Activated T-cell treated with anti-CD3 and anti-CD28 coated beads for 24 hours (primary cell): ENCODE measurements around the gene TMEM209.

Experiments
- DNase-seq: peaks from one replicate; pipeline ENCODE4 v3.0.0-alpha.2; 2020; ENCODE audit warnings: low read depth

TMEM209 gene

GRCh38 chr7:130143986-130144311 lies 61.3 kb downstream of the TMEM209 start:
- DNase-seq: no peak

GRCh38 chr7:130143334-130143732 lies 61.9 kb downstream of the TMEM209 start:
- no peak for DNase-seq

GRCh38 chr7:130142654-130143333 lies 62.4 kb downstream of the TMEM209 start:
- no peak for DNase-seq

GRCh38 chr7:130141884-130142653 lies 63.1 kb downstream of the TMEM209 start:
- no peak for DNase-seq

GRCh38 chr7:130141161-130141883 lies 63.9 kb downstream of the TMEM209 start:
- peak; percentile 33 for DNase-seq

GRCh38 chr7:130140551-130141160 lies 64.5 kb downstream of the TMEM209 start:
- DNase-seq: no peak

GRCh38 chr7:130139193-130139960 lies 65.8 kb downstream of the TMEM209 start:
- no peak for DNase-seq

- DNase-seq: no peak
Measured at GRCh38 chr7:130137207-130137606, 68.0 kb downstream of the TMEM209 start.

- no peak for DNase-seq
Measured at GRCh38 chr7:130136579-130137167, 68.5 kb downstream of the TMEM209 start.

GRCh38 chr7:130135208-130136205 lies 69.7 kb downstream of the TMEM209 start:
- DNase-seq: no peak

GRCh38 chr7:130134726-130135125 lies 70.5 kb downstream of the TMEM209 start:
- DNase-seq: no peak

- no peak for DNase-seq
Measured at GRCh38 chr7:130134106-130134636, 71.0 kb downstream of the TMEM209 start.

- no peak for DNase-seq
Measured at GRCh38 chr7:130133029-130133782, 72.0 kb downstream of the TMEM209 start.

- no peak for DNase-seq
Measured at GRCh38 chr7:130131964-130132875, 73.0 kb downstream of the TMEM209 start.

GRCh38 chr7:130131191-130131834 lies 73.9 kb downstream of the TMEM209 start:
- no peak for DNase-seq

- no peak for DNase-seq
Measured at GRCh38 chr7:130129011-130129411, 76.2 kb downstream of the TMEM209 start.

- DNase-seq: no peak
Measured at GRCh38 chr7:130127821-130128317, 77.3 kb downstream of the TMEM209 start.
